HepG2 (cell line): ENCODE measurements around the gene CSNK1E. TPM values are rescaled to one million over a fixed set of nuclear protein-coding genes. Genes with fewer than 3 reads are reported as not detected.

Experiments used
- DNMT3B ChIP-seq: conservative IDR thresholded peaks from 2 replicates; pipeline ENCODE4 v1.6.1; 2016; ENCODE audit warnings: missing biosample characterization, control low read depth
- FOXP4 ChIP-seq: sonication (generic); formaldehyde crosslinking; IDR thresholded peaks from 2 replicates; pipeline ENCODE4 v1.4.0; 2020; ENCODE audit warnings: missing genetic modification reagents
- HHEX ChIP-seq: IDR thresholded peaks from 2 replicates; pipeline ENCODE4 v1.6.1; 2016; ENCODE audit warnings: control low read depth
- HNF1A ChIP-seq, 2 experiments: sonication (generic) in 1 of 2; formaldehyde crosslinking in 1 of 2; IDR thresholded peaks; 2 replicates each; pipeline versions ENCODE4 v1.4.0 to v1.6.1; 2016 to 2020; ENCODE audit warnings: borderline replicate concordance in 1 of 2, low read depth in 1 of 2, mild to moderate bottlenecking in 1 of 2, missing genetic modification reagents in 1 of 2
- IKZF4 ChIP-seq: sonication (generic); formaldehyde crosslinking; IDR thresholded peaks from 2 replicates; pipeline ENCODE4 v1.5.1; 2020; ENCODE audit warnings: borderline replicate concordance, mild to moderate bottlenecking, low read depth, missing genetic modification reagents; ENCODE audit errors: not compliant biosample characterization
- IRX3 ChIP-seq: sonication (generic); formaldehyde crosslinking; IDR thresholded peaks from 2 replicates; pipeline ENCODE4 v1.8.1; 2023; ENCODE audit warnings: mild to moderate bottlenecking, low read depth, missing genetic modification reagents, borderline replicate concordance
- MZF1 ChIP-seq: sonication (generic); formaldehyde crosslinking; IDR thresholded peaks from 2 replicates; pipeline ENCODE4 v1.8.1; 2023; ENCODE audit warnings: mild to moderate bottlenecking, missing genetic modification reagents, borderline replicate concordance
- RFX1 ChIP-seq: fragments of 450-650 bp; IDR thresholded peaks from 2 replicates; pipeline ENCODE4 v1.6.1; 2017
- SYNCRIP ChIP-seq: fragments of 200-400 bp; formaldehyde crosslinking; IDR thresholded peaks from 2 replicates; pipeline ENCODE4 v1.6.1; 2018; ENCODE audit warnings: mild to moderate bottlenecking, low read depth, low read length; ENCODE audit not compliant: insufficient read depth
- ZKSCAN1 ChIP-seq: fragments of 150-350 bp; IDR thresholded peaks from 2 replicates; pipeline ENCODE4 v1.6.1; 2014; ENCODE audit warnings: low read length
- ZNF10 ChIP-seq: sonication (generic); formaldehyde crosslinking; IDR thresholded peaks from 2 replicates; pipeline ENCODE4 v1.4.0; 2020; ENCODE audit warnings: mild to moderate bottlenecking, low read depth, missing genetic modification reagents, borderline replicate concordance
- ZNF142 ChIP-seq: sonication (generic); formaldehyde crosslinking; IDR thresholded peaks from 2 replicates; pipeline ENCODE4 v1.4.0; 2020; ENCODE audit warnings: missing genetic modification reagents
- ZNF333 ChIP-seq: sonication (generic); formaldehyde crosslinking; IDR thresholded peaks from 2 replicates; pipeline ENCODE4 v1.4.0; 2020; ENCODE audit warnings: mild to moderate bottlenecking, missing genetic modification reagents, borderline replicate concordance
- ZNF615 ChIP-seq: sonication (generic); formaldehyde crosslinking; IDR thresholded peaks from 2 replicates; pipeline ENCODE4 v1.5.0; 2020; ENCODE audit warnings: mild to moderate bottlenecking, missing genetic modification reagents, borderline replicate concordance
- ZNF775 ChIP-seq: sonication (generic); formaldehyde crosslinking; IDR thresholded peaks from 2 replicates; pipeline ENCODE4 v1.4.0; 2020; ENCODE audit warnings: missing genetic modification reagents, mild to moderate bottlenecking, moderate library complexity, borderline replicate concordance
- ZNF776 ChIP-seq: sonication (generic); formaldehyde crosslinking; IDR thresholded peaks from 2 replicates; pipeline ENCODE4 v1.4.0; 2020; ENCODE audit warnings: mild to moderate bottlenecking, missing genetic modification reagents
- ZSCAN21 ChIP-seq: sonication (generic); formaldehyde crosslinking; IDR thresholded peaks from 2 replicates; pipeline ENCODE4 v1.8.0; 2022; ENCODE audit warnings: mild to moderate bottlenecking, missing genetic modification reagents, moderate library complexity, borderline replicate concordance
- polyA plus RNA-seq, 8 experiments: library from polyadenylated mRNA; depleted of rRNA in 3 of 8; stranded (reverse) in 7 of 8; unstranded in 1 of 8; fragments of >200 nt; fragmentation: Illumina TruSeq in 4 of 8; extraction: Trizol in 4 of 8; gene quantifications; 2 replicates each; pipeline versions ENCODE4 v1.2.1 to v1.2.3, GENCODE V29; 2011 to 2016; ENCODE audit warnings: low read depth in 4 of 8, missing spikeins in 1 of 8, mixed read lengths in 1 of 8; ENCODE audit not compliant: insufficient read depth in 1 of 8
- total RNA-seq, 5 experiments: library from RNA; depleted of rRNA; stranded (reverse); fragments of >200 nt; fragmentation: Illumina TruSeq; extraction: Trizol; gene quantifications; 2 replicates each; pipeline ENCODE4 v1.2.3, GENCODE V29; 2016; ENCODE audit warnings: low read depth in 1 of 5

CSNK1E gene
- total and polyA plus RNA-seq, 2 of the 13 experiments (the other 11 are each of a cell fraction or from before 2014, with no cell fraction given), result 34.7 to 129 TPM

GRCh38 chr22:38353142-38353629 is 36.0 kb upstream of the CSNK1E start (continued):
- TF ChIP-seq ZNF142 (no peak), RFX1 (no peak), MZF1 (CRISPR knock-in tag) (no peak), ZNF333 (no peak), ZNF776 (CRISPR knock-in tag) (no peak), ZNF775 (CRISPR knock-in tag) (no peak), IKZF4 (CRISPR knock-in tag) (no peak), DNMT3B (CRISPR knock-in tag) (no peak), HHEX (CRISPR knock-in tag) (no peak), SYNCRIP (no peak), HNF1A (IDR thresholded peaks at IDR 0.05; ENCODE audit: low read depth) (no peak), HNF1A (CRISPR knock-in tag; IDR thresholded peaks at IDR 0.05; ENCODE audit: borderline replicate concordance) (no peak), ZNF615 (CRISPR knock-in tag) (no peak), ZSCAN21 (no peak; the same call in 1 of the 2 replicates), ZKSCAN1 (no peak), IRX3 (no peak), ZNF10 (CRISPR knock-in tag) (no peak), FOXP4 (CRISPR knock-in tag) (no peak)
